ENCODE results near the gene DDIT3.

The DDIT3 gene

DNA sequence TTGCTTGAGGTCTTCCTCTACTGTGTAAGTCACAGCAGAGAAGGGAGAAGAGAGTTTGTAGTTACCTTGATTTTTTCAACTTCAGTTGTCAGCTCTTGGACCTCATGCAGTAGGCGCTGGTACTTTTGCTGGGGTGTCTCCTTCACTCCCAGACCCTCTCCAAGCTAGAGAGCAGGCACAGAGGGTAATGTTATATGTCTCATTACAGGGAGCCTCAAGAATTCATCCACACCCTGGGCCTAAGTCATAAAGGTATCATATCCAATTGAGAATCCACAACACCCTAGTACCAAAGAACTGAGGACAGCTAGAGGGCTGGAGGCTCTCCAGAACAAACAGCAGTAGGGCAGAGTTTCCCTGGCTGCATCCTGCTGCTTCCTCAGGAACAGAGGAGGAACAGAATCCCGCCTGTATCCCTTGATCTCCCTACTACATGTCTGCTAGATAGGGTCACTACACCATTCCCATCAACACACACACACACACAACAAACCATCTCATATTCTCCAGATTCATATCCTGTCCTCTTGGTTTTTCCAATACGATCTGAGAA, 14.8 kb upstream of the DDIT3 start:
- Histone ChIP-seq H3K36me3 (ENCODE audit: control insufficient read depth, low read length) (peaks cover 52% of the 10 kb centered on the region), H3K79me2 (ENCODE audit: control insufficient read depth, low read length) (no peaks in the 10 kb centered on the region), H3K27ac (ENCODE audit: low read depth, low read length) (no peak overlapping the region), H3K4me1 (ENCODE audit: control insufficient read depth, low read length) (no peaks in the 10 kb centered on the region), H3K4me3 (ENCODE audit: low read length) (no peak overlapping the region), H3K9me3 (ENCODE audit: control insufficient read depth, insufficient read depth, low read length) (no peaks in the 10 kb centered on the region), H3K4me2 (ENCODE audit: low read length) (no peak overlapping the region), H3K9me2 (replicated peaks; ENCODE audit: control insufficient read depth, low read length) (no peaks in the 10 kb centered on the region), H4K20me1 (ENCODE audit: control insufficient read depth, insufficient read depth, low read depth, low read length) (no peaks in the 10 kb centered on the region), H3K27me3 (ENCODE audit: control insufficient read depth, low read length) (no peaks in the 10 kb centered on the region), H3F3A (ENCODE audit: control insufficient read depth, insufficient read depth) (peaks cover 2% of the 10 kb centered on the region; the same call in 1 of the 2 replicates)
- no peak for TF ChIP-seq EZH2phosphoT487 (IDR thresholded peaks at IDR 0.05; ENCODE audit: borderline replicate concordance, low read length)
- TF ChIP-seq, protein P1, sequence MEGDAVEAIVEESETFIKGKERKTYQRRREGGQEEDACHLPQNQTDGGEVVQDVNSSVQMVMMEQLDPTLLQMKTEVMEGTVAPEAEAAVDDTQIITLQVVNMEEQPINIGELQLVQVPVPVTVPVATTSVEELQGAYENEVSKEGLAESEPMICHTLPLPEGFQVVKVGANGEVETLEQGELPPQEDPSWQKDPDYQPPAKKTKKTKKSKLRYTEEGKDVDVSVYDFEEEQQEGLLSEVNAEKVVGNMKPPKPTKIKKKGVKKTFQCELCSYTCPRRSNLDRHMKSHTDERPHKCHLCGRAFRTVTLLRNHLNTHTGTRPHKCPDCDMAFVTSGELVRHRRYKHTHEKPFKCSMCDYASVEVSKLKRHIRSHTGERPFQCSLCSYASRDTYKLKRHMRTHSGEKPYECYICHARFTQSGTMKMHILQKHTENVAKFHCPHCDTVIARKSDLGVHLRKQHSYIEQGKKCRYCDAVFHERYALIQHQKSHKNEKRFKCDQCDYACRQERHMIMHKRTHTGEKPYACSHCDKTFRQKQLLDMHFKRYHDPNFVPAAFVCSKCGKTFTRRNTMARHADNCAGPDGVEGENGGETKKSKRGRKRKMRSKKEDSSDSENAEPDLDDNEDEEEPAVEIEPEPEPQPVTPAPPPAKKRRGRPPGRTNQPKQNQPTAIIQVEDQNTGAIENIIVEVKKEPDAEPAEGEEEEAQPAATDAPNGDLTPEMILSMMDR (IDR thresholded peaks at IDR 0.05; ENCODE audit: low read depth, low read length, poor library complexity, severe bottlenecking), result no peak

DNA sequence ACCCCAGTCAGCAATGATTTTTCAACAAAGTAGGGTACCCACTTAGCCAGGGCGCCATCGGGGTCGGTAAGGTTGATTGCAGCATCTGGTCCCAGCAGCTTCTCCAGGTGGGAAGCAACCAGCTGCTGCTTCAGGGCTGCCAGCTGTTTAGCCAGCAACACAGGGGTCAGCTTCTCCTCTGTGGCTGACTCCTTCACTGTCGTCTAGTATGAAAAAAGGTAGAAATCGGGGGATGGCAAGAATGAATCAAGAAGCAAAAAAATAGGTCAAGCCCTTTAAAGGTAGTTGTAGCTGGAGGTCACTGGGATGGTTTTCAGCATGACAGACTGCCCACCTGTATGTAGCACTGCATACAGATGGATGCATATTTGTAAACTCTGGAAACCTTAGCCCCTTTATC, 13.9 kb upstream of the DDIT3 start:
- H3K4me1 ChIP-seq (ENCODE audit: control insufficient read depth, low read length), result no peaks in the 10 kb centered on the region
- H3F3A ChIP-seq (ENCODE audit: control insufficient read depth, insufficient read depth), result peaks cover 2% of the 10 kb centered on the region; the same call in 1 of the 2 replicates
- no peaks in the 10 kb centered on the region for H3K9me3 ChIP-seq (ENCODE audit: control insufficient read depth, insufficient read depth, low read length)
- H3K9me2 ChIP-seq (replicated peaks; ENCODE audit: control insufficient read depth, low read length), result no peaks in the 10 kb centered on the region
- no peaks in the 10 kb centered on the region for H3K79me2 ChIP-seq (ENCODE audit: control insufficient read depth, low read length)
- H3K4me3 ChIP-seq (ENCODE audit: low read length), result no peak overlapping the region
- no peak overlapping the region for H3K27ac ChIP-seq (ENCODE audit: low read depth, low read length)
- TF ChIP-seq, protein P1 (IDR thresholded peaks at IDR 0.05; ENCODE audit: low read depth, low read length, poor library complexity, severe bottlenecking), result no peak
- TF ChIP-seq EZH2phosphoT487 (IDR thresholded peaks at IDR 0.05; ENCODE audit: borderline replicate concordance, low read length), result no peak
- no peaks in the 10 kb centered on the region for H3K27me3 ChIP-seq (ENCODE audit: control insufficient read depth, low read length)
- H4K20me1 ChIP-seq (ENCODE audit: control insufficient read depth, insufficient read depth, low read depth, low read length), result no peaks in the 10 kb centered on the region
- no peak overlapping the region for H3K4me2 ChIP-seq (ENCODE audit: low read length)
- H3K36me3 ChIP-seq (ENCODE audit: control insufficient read depth, low read length), result peaks cover 57% of the 10 kb centered on the region

DNA sequence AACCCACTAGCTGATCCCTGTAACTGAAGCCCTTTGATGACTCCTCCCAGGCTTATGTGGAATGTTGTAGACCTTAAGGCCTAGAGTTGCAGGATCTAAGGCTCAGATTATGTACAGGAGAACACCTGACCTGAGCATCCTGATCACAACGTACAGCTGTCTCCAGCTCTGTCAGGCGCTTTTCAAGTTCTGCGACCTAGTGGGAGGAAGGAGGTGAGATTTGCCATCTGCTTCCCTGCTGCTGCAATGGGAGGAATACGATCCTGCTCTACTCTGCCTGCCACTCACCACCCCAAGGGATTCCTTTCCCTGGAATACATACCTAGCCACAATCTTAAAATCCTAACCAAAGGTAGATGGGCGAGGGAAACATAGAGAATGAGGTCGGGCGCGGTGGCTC, 12.8 kb upstream of the DDIT3 start:
- H3K4me3 ChIP-seq (ENCODE audit: low read length), result no peak overlapping the region
- no peaks in the 10 kb centered on the region for H3K9me3 ChIP-seq (ENCODE audit: control insufficient read depth, insufficient read depth, low read length)
- H3F3A ChIP-seq (ENCODE audit: control insufficient read depth, insufficient read depth), result peaks cover 2% of the 10 kb centered on the region; the same call in 1 of the 2 replicates
- H3K27me3 ChIP-seq (ENCODE audit: control insufficient read depth, low read length), result no peaks in the 10 kb centered on the region
- TF ChIP-seq EZH2phosphoT487 (IDR thresholded peaks at IDR 0.05; ENCODE audit: borderline replicate concordance, low read length), result no peak
- TF ChIP-seq, protein P1 (IDR thresholded peaks at IDR 0.05; ENCODE audit: low read depth, low read length, poor library complexity, severe bottlenecking), result no peak
- no peaks in the 10 kb centered on the region for H3K79me2 ChIP-seq (ENCODE audit: control insufficient read depth, low read length)
- H3K4me2 ChIP-seq (ENCODE audit: low read length), result no peak overlapping the region
- no peaks in the 10 kb centered on the region for H3K4me1 ChIP-seq (ENCODE audit: control insufficient read depth, low read length)
- peaks cover 65% of the 10 kb centered on the region for H3K36me3 ChIP-seq (ENCODE audit: control insufficient read depth, low read length)
- no peaks in the 10 kb centered on the region for H4K20me1 ChIP-seq (ENCODE audit: control insufficient read depth, insufficient read depth, low read depth, low read length)
- no peaks in the 10 kb centered on the region for H3K9me2 ChIP-seq (replicated peaks; ENCODE audit: control insufficient read depth, low read length)
- no peak overlapping the region for H3K27ac ChIP-seq (ENCODE audit: low read depth, low read length)

All from DOHH2 (cell line).